HG02973 (cell line): ENCODE data around the gene CASK.

Experiments
- ATAC-seq: cut with Tn5 transposase; IDR thresholded peaks from one replicate; pipeline ENCODE4 v1.9.1; 2021; ENCODE audit warnings: moderate library complexity; ENCODE audit not compliant: unreplicated experiment

The CASK gene

GRCh38 chrX:41478381-41478911 lies 444.9 kb downstream of the CASK start:
- no peak for ATAC-seq

- no peak for ATAC-seq
Measured at GRCh38 chrX:41475591-41476241, 447.6 kb downstream of the CASK start.

GRCh38 chrX:41475191-41475590 lies 448.2 kb downstream of the CASK start:
- no peak for ATAC-seq

- ATAC-seq, result no peak
Measured at GRCh38 chrX:41474726-41475100, 448.6 kb downstream of the CASK start.

- no peak for ATAC-seq
Measured at GRCh38 chrX:41473936-41474725, 449.2 kb downstream of the CASK start.

GRCh38 chrX:41472231-41472815 lies 451.0 kb downstream of the CASK start:
- ATAC-seq, result no peak

- ATAC-seq, result no peak
Measured at GRCh38 chrX:41471786-41472185, 451.6 kb downstream of the CASK start.

- no peak for ATAC-seq
Measured at GRCh38 chrX:41470706-41471105, 452.6 kb downstream of the CASK start.

GRCh38 chrX:41468647-41469323 lies 454.6 kb downstream of the CASK start:
- no peak for ATAC-seq
